MM.1S (cell line): ENCODE measurements around the gene SNRNP40.

Experiments
- DNase-seq: peaks from one replicate; pipeline ENCODE4 v3.0.0-alpha.2; 2015
- H2AFZ ChIP-seq: fragments of 300-600 bp; sonication (generic); 2 replicates; pipeline ENCODE4 v1.6.0; 2016; ENCODE audit warnings: antibody characterized with exemption, low read length
- H3F3A ChIP-seq: fragments of 300-600 bp; sonication (generic); 2 replicates; pipeline ENCODE4 v1.6.1; 2016; ENCODE audit warnings: mild to moderate bottlenecking, antibody characterized with exemption, low read length, moderate library complexity, mixed read lengths; ENCODE audit not compliant: insufficient read depth
- H3K27ac ChIP-seq: fragments of 300-600 bp; sonication (generic); 2 replicates; pipeline ENCODE4 v1.5.1; 2016; ENCODE audit warnings: mild to moderate bottlenecking, low read length
- H3K27me3 ChIP-seq: fragments of 300-600 bp; sonication (generic); replicated peaks from 2 replicates; pipeline ENCODE4 v1.6.0; 2016; ENCODE audit warnings: low read length; ENCODE audit not compliant: insufficient read depth
- H3K36me3 ChIP-seq: fragments of 300-600 bp; sonication (generic); replicated peaks from 2 replicates; pipeline ENCODE4 v1.6.1; 2016; ENCODE audit warnings: mild to moderate bottlenecking, low read length, mixed read lengths; ENCODE audit not compliant: insufficient read depth
- H3K4me1 ChIP-seq: fragments of 300-600 bp; sonication (generic); 2 replicates; pipeline ENCODE4 v1.6.1; 2016; ENCODE audit warnings: low read length, mixed read lengths
- H3K4me2 ChIP-seq: fragments of 300-600 bp; sonication (generic); 2 replicates; pipeline ENCODE4 v1.6.0; 2016; ENCODE audit warnings: low read depth, low read length
- H3K4me3 ChIP-seq: fragments of 300-600 bp; sonication (generic); 2 replicates; pipeline ENCODE4 v1.5.1; 2016; ENCODE audit warnings: low read length, mixed read lengths
- H3K79me2 ChIP-seq: fragments of 300-600 bp; sonication (generic); 2 replicates; pipeline ENCODE4 v1.6.1; 2016; ENCODE audit warnings: mixed run types, low read length, mixed read lengths
- H3K9ac ChIP-seq: fragments of 300-600 bp; sonication (generic); 2 replicates; pipeline ENCODE4 v1.6.1; 2016; ENCODE audit warnings: low read length, mixed read lengths
- H3K9me2 ChIP-seq: fragments of 300-600 bp; sonication (generic); replicated peaks from 2 replicates; pipeline ENCODE4 v1.6.1; 2016; ENCODE audit warnings: mild to moderate bottlenecking, low read length, mixed read lengths; ENCODE audit not compliant: insufficient read depth
- H3K9me3 ChIP-seq: fragments of 300-600 bp; sonication (generic); replicated peaks from 2 replicates; pipeline ENCODE4 v1.6.1; 2016; ENCODE audit warnings: mild to moderate bottlenecking, low read length, mixed read lengths; ENCODE audit not compliant: insufficient read depth
- H4K20me1 ChIP-seq: fragments of 300-600 bp; sonication (generic); 2 replicates; pipeline ENCODE4 v1.6.1; 2016; ENCODE audit warnings: mild to moderate bottlenecking, low read length, moderate library complexity, mixed read lengths; ENCODE audit not compliant: insufficient read depth
- EZH2 ChIP-seq: fragments of 300-600 bp; sonication (generic); optimal IDR thresholded peaks from 2 replicates; pipeline ENCODE3; 2017; ENCODE audit warnings: low read depth, mild to moderate bottlenecking, antibody characterized with exemption, low read length, mixed read lengths
- EZH2phosphoT487 ChIP-seq: fragments of 300-600 bp; sonication (generic); IDR thresholded peaks from 2 replicates; pipeline ENCODE4 v1.6.1; 2018; ENCODE audit warnings: antibody characterized with exemption, low read length
- TF ChIP-seq, protein P1 (sequence below): fragments of 300-600 bp; sonication (generic); IDR thresholded peaks from 2 replicates; pipeline ENCODE4 v1.5.1; 2016; ENCODE audit warnings: antibody characterized with exemption, low read length, mixed read lengths

The SNRNP40 gene

DNA sequence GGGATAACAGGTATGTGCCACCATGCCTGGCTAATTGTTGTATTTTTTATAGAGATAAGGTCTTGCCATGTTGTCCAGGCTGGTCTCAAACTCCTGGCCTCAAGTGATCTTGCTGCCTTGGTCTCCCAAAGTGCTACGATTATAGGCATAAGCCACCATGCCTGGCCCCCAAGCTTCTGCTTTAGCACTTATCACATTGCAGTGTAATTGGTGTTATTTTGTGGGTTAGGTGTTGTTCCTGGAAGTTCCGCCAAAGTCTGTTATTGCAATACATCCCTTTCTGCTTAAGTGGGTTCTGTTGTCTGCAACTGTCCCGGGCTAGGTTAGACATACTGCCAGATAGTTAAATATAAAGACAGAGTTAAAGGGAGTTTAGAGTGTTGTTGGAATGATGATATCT, 3.6 kb upstream of the SNRNP40 start:
- Histone ChIP-seq H3K79me2 (peaks cover 53% of the 10 kb centered on the region), H3K36me3 (no peaks in the 10 kb centered on the region), H3K4me2 (no peak overlapping the region), H3F3A (no peaks in the 10 kb centered on the region), H3K9me2 (no peaks in the 10 kb centered on the region), H3K27me3 (no peaks in the 10 kb centered on the region), H3K9ac (no peak overlapping the region), H3K4me3 (no peak overlapping the region), H3K4me1 (peaks cover 8% of the 10 kb centered on the region), H3K27ac (no peak overlapping the region), H2AFZ (no peak overlapping the region), H3K9me3 (no peaks in the 10 kb centered on the region), H4K20me1 (no peaks in the 10 kb centered on the region)
- TF ChIP-seq EZH2 (no peak), EZH2phosphoT487 (no peak)
- TF ChIP-seq, protein P1, sequence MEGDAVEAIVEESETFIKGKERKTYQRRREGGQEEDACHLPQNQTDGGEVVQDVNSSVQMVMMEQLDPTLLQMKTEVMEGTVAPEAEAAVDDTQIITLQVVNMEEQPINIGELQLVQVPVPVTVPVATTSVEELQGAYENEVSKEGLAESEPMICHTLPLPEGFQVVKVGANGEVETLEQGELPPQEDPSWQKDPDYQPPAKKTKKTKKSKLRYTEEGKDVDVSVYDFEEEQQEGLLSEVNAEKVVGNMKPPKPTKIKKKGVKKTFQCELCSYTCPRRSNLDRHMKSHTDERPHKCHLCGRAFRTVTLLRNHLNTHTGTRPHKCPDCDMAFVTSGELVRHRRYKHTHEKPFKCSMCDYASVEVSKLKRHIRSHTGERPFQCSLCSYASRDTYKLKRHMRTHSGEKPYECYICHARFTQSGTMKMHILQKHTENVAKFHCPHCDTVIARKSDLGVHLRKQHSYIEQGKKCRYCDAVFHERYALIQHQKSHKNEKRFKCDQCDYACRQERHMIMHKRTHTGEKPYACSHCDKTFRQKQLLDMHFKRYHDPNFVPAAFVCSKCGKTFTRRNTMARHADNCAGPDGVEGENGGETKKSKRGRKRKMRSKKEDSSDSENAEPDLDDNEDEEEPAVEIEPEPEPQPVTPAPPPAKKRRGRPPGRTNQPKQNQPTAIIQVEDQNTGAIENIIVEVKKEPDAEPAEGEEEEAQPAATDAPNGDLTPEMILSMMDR = no peak
- DNase-seq = no peak

DNA sequence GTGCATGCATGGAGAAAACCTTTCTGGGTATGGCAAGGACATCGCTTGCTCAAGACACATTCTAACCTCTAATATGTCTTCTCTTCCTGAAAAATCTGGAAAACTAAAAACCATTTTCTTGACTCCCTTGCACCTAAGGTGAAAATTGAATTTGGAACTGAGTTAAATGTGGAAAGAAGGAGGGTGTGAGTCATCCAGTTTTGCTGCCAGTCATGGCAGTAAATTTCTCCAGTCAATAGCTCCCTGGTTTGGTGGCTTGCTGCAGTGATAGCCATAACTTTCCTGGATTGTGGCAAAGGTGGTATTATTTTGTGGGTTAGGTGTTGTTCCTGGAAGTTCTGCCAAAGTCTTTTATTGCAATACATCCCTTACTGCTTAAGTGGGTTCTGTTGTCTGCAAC, 2.8 kb upstream of the SNRNP40 start:
- TF ChIP-seq, protein P1 = no peak
- TF ChIP-seq EZH2phosphoT487 = no peak

DNA sequence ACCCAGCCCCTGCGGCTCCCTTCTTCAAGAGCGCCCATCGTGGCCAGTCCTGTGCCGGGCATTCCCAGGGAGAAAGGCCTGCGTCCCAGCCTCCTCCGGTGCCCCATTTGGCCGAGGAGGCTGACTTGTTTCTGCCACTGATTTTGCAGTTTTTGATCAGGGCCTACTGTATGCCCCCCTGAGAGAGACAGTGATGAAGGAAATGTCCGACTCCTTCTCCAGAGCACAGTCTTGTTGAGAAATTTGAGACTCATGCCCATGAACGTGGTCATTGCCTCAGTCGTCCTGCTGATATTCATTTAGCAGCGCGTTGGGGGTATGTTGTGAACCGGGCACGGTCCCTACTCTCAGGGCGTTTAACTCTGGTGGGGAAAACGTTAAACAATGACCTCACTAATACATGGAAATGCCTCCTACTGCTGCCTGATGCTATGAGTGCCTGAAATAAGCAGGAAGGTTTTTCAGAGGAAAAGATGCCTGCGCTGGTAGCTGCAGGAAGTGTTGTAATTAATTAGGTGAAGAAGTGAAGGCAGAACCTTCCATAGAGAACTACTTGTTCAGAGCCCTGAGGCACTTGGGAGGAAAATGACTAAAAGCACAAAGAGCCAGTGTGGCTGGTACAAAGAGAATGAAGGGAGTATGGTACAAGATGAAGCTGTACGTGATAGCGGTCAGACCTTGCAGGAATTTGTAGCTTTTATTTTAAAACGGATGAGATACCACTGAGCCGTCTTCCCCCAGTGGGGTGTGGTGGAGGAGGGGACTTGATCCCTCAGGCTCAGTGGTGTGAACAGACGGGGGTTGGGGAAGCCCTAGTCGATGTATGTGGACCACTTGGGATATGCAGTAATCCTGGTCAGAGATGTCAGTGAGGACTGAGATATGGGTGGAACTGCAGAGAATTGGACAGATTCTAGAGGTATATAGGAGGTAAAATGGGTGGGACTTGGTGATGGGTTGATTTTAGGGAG, 974 bp upstream of the SNRNP40 start:
- H3K4me3 ChIP-seq = peak overlapping the region; percentile 90

More for the DNA sequence above, 2.8 kb upstream of the SNRNP40 start:
- Histone ChIP-seq H3K79me2 (peaks cover 59% of the 10 kb centered on the region), H3K27me3 (no peaks in the 10 kb centered on the region), H3K9me2 (no peaks in the 10 kb centered on the region), H2AFZ (no peak overlapping the region), H3K4me3 (no peak overlapping the region), H3K27ac (no peak overlapping the region), H3K4me1 (peaks cover 12% of the 10 kb centered on the region), H3K9me3 (no peaks in the 10 kb centered on the region), H3K4me2 (no peak overlapping the region), H3F3A (no peaks in the 10 kb centered on the region), H3K36me3 (no peaks in the 10 kb centered on the region; the same call in 1 of the 2 replicates), H4K20me1 (no peaks in the 10 kb centered on the region), H3K9ac (no peak overlapping the region)
- DNase-seq = no peak

More for the DNA sequence above, 974 bp upstream of the SNRNP40 start:
- no peaks in the 10 kb centered on the region for H4K20me1 ChIP-seq
- no peak for DNase-seq
- peak overlapping the region; percentile 78 for H2AFZ ChIP-seq
- no peaks in the 10 kb centered on the region for H3K9me2 ChIP-seq
- TF ChIP-seq EZH2phosphoT487 (no peak), EZH2 (no peak)
- TF ChIP-seq, protein P1 = no peak
- H3K27me3 ChIP-seq = no peaks in the 10 kb centered on the region
- H3K9ac ChIP-seq = peak overlapping the region; percentile 88
- H3K4me1 ChIP-seq = peaks cover 12% of the 10 kb centered on the region
- H3K27ac ChIP-seq = peak overlapping the region; percentile 29; the same call in 1 of the 2 replicates
- no peaks in the 10 kb centered on the region for H3F3A ChIP-seq
- H3K79me2 ChIP-seq = peaks cover 77% of the 10 kb centered on the region
- H3K36me3 ChIP-seq = peaks cover 2% of the 10 kb centered on the region; the same call in 1 of the 2 replicates
- H3K4me2 ChIP-seq = peak overlapping the region; percentile 89
- H3K9me3 ChIP-seq = no peaks in the 10 kb centered on the region
